HG02678 (cell line): ENCODE results near the gene MARCHF3.

Source experiments
- ATAC-seq: cut with Tn5 transposase; IDR thresholded peaks from one replicate; pipeline ENCODE4 v1.9.1; 2021; ENCODE audit warnings: mild to moderate bottlenecking, moderate library complexity; ENCODE audit not compliant: unreplicated experiment

The MARCHF3 gene

GRCh38 chr5:126988021-126988569, 42.3 kb downstream of the MARCHF3 start:
- ATAC-seq = peak; percentile 89

DNA sequence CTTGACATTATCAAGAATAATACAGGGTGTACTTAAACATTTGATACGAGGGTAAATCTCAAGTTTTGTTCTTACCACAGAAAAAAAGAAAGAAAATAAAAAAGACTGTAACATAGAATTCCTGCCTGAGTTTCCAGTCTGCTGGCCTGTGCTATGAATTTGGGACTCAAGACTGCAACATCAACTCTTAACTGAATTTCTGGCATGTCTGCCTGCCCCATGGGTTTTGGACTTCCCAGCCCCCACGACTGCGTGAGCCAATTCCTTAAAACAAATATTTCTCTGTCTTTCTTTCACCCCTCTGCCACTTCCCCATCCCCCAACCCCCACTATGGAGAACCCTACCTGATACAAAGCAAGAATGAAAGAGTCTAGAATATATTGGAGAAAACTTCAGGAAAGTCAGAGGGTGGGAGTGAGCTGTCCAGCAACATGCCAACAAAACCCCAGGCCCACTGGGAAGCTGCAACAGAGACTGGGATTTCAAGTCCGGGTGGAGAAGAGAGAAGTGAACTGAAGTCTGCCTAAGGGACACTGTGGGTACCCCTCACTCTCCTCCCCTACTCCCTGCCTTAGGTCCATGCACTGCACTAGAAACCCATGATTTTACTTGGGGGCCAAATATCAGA, 43.0 kb downstream of the MARCHF3 start:
- no peak for ATAC-seq

GRCh38 chr5:126984632-126985031, 45.7 kb downstream of the MARCHF3 start:
- no peak for ATAC-seq

- no peak for ATAC-seq
These were observed 46.5 kb downstream of the MARCHF3 start for GRCh38 chr5:126983874-126984266.

DNA sequence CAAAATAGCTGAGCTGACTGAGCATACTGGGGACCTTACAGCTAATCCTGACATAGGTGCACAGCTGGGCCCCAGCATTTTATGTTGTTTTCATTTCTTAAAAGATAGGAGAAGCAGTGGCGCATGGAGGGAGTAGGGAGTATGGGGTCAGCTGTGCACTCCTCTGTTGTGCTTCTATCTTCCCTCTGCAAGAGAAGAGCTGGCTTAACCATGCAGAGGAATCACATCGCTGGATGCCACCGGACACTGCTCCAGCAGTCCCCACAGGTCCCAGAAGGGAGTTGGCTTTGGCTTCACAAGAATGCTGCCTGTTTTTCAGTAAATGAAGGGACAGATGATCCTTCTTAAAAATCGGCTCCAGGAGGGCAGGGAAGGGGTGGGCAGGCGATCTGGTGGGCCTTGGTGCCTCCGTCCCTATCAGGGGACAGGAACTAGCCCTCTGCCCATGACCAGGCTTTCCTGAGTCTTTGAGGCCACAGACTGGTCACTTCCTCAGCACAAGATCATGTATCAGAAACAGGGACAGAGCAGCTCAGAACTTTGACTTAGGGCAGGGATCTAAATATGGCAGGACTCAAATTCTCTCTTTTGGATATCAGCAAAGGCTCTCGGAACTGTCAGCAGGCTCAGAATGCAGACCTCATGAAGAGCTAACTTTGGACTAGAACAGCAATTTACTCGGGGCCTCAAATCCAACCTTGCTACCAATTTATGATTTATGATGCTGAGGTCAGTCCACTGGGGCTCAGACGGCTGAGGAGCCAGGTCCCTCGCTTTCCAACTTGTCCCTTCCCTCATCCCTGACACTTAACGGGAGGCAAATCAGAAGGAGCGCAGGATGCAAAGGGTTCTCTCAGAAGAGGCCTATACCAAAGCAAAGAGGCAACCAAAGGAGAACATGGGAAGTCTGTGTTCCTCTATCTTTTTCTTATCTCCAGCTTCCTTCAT, 47.2 kb downstream of the MARCHF3 start:
- no peak for ATAC-seq

- no peak for ATAC-seq
These were observed 48.2 kb downstream of the MARCHF3 start for GRCh38 chr5:126982202-126982601.

GRCh38 chr5:126981701-126982100, 48.7 kb downstream of the MARCHF3 start:
- ATAC-seq = no peak

GRCh38 chr5:126981222-126981621, 49.1 kb downstream of the MARCHF3 start:
- no peak for ATAC-seq

- no peak for ATAC-seq
These were observed 52.1 kb downstream of the MARCHF3 start for GRCh38 chr5:126978258-126978657.

- ATAC-seq = no peak
These were observed 53.7 kb downstream of the MARCHF3 start for GRCh38 chr5:126976520-126977172.

GRCh38 chr5:126975796-126976195, 54.6 kb downstream of the MARCHF3 start:
- ATAC-seq = no peak

DNA sequence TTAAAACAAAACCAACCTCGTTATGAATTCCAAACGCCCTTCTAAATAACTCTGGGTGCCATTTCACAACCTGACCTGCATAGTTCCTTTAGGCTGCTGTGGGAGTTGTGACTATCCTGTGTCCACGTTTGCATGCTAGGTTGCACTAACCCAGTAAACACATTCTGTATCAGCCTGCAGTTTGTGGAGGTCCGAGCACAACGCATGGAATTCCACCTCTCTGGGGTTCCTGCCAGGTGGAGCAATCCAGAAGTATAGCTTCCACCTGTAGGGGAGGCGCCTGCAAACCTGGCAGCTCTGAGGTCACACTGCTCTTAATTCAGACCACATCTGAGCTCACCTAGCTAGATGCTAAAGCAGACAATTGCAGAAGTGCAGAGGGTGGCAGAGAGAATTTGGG, 57.2 kb downstream of the MARCHF3 start:
- ATAC-seq = no peak

GRCh38 chr5:126972062-126972895, 58.1 kb downstream of the MARCHF3 start:
- peak; percentile 78 for ATAC-seq

GRCh38 chr5:126971455-126972031, 58.8 kb downstream of the MARCHF3 start:
- no peak for ATAC-seq

- ATAC-seq = no peak
These were observed 59.8 kb downstream of the MARCHF3 start for GRCh38 chr5:126970517-126971017.

- peak; percentile 23 for ATAC-seq
These were observed 60.8 kb downstream of the MARCHF3 start for GRCh38 chr5:126969548-126969947.

DNA sequence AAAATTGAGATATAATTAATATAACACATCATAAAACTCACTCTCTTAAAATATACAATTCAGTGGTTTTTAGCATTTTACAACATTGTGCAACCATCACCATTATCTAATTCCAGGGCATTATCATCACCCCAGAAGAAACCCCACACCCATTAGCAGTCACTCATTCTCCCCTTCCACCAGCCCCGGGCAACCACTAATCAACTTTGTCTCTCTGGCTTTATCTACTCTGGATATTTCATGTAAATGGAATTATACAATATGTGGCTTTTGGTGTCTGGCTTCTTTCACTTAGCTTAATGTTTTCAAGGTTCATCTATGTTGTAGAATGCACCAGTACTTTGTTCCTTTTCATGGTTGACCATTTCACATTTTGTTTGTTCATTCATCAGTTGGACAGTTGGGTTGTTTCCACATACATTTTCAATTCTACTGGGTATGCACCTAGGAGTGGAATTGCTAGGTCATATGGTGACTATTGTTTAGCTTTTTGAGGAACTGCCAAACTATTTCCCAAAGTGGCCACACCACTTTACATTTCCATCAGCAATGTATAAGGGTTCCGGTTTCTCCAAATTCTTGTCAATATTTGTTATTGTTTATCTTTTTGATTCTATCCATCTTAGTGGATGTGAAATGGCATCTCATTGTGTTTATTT, 62.4 kb downstream of the MARCHF3 start:
- no peak for ATAC-seq

- ATAC-seq = no peak
These were observed 64.9 kb downstream of the MARCHF3 start for GRCh38 chr5:126965487-126965886.

- peak; percentile 55 for ATAC-seq
These were observed 65.3 kb downstream of the MARCHF3 start for GRCh38 chr5:126965061-126965475.
